ENCODE results near the gene WDFY4. TPM values are rescaled to one million over a fixed set of nuclear protein-coding genes. Genes with fewer than 3 reads are reported as not detected.
A peak's percentile ranks its signal among the peaks of the same experiment; 100 is the strongest.

WDFY4 gene
- total and polyA plus RNA-seq, 7 donors: 0.23 to 1.3 (median 0.69) TPM

GRCh38 chr10:49023071-49023470, 338.4 kb downstream of the WDFY4 start:
- ATAC-seq: no peak
- no peak for TF ChIP-seq CTCF (IDR thresholded peaks at IDR 0.05)
- WGBS, 3 donors: 59 to 68% (median 60%) methylated on average over 2 of the region's 2 CpGs
- Histone ChIP-seq H3K9me3 (no peaks in the 10 kb centered on the region), H3K27me3 (ENCODE audit: insufficient read depth in 3 of 3, low read length in 2 of 3) (no peaks in the 10 kb centered on the region), H3K36me3 (ENCODE audit: insufficient read depth in 1 of 2, low read depth in 1 of 2) (no peaks in the 10 kb centered on the region), H3K4me3 (no peak overlapping the region), H3K27ac (no peak overlapping the region), H3K4me1 (no peaks in the 10 kb centered on the region)
- intact Hi-C loops (cut with DNase I): no loop called here
- no peak for DNase-seq

- DNase-seq (no peak), ATAC-seq (peak in 1 of 4 donors; percentile 24)
- WGBS, 3 donors: 41 to 57% (median 51%) methylated on average over 5 of the region's 5 CpGs
- no peak for TF ChIP-seq CTCF (IDR thresholded peaks at IDR 0.05)
- Histone ChIP-seq H3K4me3 (no peak overlapping the region), H3K4me1 (no peaks in the 10 kb centered on the region), H3K27ac (no peak overlapping the region), H3K36me3 (ENCODE audit: insufficient read depth in 1 of 2, low read depth in 1 of 2) (no peaks in the 10 kb centered on the region), H3K27me3 (ENCODE audit: insufficient read depth in 3 of 3, low read length in 2 of 3) (no peaks in the 10 kb centered on the region), H3K9me3 (no peaks in the 10 kb centered on the region)
- intact Hi-C loops (cut with DNase I): no loop called here
Observed at GRCh38 chr10:49023752-49024151, 339.1 kb downstream of the WDFY4 start.

GRCh38 chr10:49024484-49024883, 339.8 kb downstream of the WDFY4 start:
- no peak for ATAC-seq

DNA sequence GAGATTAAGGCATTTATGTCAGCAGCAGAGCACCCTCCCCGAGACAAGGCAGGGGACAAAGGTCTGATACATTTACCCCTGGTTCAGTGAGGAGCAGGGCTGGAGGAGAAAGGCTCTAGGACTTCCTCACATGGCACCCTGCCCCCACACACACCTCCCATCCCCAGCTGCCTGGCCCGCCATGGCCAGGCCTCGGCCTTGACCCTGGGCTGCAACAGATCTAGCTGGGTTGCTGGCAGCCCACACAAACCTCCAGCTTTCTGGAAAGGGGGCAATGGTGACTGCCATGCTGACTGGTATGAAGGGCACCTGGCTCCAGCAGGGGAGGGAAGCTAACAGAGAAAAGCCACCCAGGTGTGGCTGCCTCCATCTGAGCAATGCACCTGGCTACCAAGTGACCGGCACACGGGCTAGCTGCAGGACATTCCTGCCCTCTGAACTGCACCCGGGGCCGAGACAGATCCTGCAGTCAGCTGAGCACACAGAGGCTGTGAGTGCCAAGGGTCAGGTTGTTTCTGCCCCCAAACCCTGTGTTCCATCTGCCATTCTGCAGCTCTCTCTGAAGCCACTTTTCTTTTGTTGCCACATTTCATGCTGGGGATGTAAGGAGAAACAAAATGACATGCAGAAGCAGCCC, 340.8 kb downstream of the WDFY4 start:
- no peak overlapping the region for H3K4me3 ChIP-seq
- no peak overlapping the region for H3K27ac ChIP-seq
- H3K36me3 ChIP-seq (ENCODE audit: insufficient read depth in 1 of 2, low read depth in 1 of 2): no peaks in the 10 kb centered on the region
- DNase-seq (no peak), ATAC-seq (no peak)
- intact Hi-C loops (cut with DNase I): no loop called here
- H3K4me1 ChIP-seq: no peaks in the 10 kb centered on the region
- H3K9me3 ChIP-seq: no peaks in the 10 kb centered on the region
- 86 to 96% (median 88%) methylated on average over 7 of the region's 7 CpGs for WGBS, 3 donors
- TF ChIP-seq CTCF (IDR thresholded peaks at IDR 0.05): no peak
- no peaks in the 10 kb centered on the region for H3K27me3 ChIP-seq (ENCODE audit: insufficient read depth in 3 of 3, low read length in 2 of 3)

More at GRCh38 chr10:49024484-49024883, 339.8 kb downstream of the WDFY4 start:
- no peak for TF ChIP-seq CTCF (IDR thresholded peaks at IDR 0.05)
- Histone ChIP-seq H3K36me3 (ENCODE audit: insufficient read depth in 1 of 2, low read depth in 1 of 2) (no peaks in the 10 kb centered on the region), H3K27ac (no peak overlapping the region), H3K4me3 (no peak overlapping the region), H3K4me1 (no peaks in the 10 kb centered on the region), H3K9me3 (no peaks in the 10 kb centered on the region), H3K27me3 (ENCODE audit: insufficient read depth in 3 of 3, low read length in 2 of 3) (no peaks in the 10 kb centered on the region)
- intact Hi-C loops (cut with DNase I): no loop called here
- WGBS, 3 donors: 57 to 69% (median 63%) methylated on average over 3 of the region's 3 CpGs
- no peak for DNase-seq

DNA sequence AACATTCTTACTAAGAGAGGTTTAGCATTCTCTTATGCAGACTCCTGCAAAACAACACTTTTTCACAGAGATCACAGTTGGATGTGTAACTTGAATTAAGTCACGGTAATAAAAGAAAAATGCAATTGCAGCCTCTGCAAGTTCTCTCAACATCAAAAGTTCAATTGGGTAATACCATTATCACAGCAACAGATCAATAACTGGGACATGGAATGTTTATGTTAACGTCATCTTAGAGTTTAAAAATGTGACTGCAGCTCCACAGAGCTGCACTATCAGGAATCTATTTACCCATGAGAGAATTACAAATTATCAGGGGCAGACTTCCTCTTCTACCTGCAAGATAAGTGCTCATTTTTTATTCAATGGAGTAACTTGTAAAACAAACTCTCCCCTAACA, 344.0 kb downstream of the WDFY4 start:
- Histone ChIP-seq H3K4me3 (no peak overlapping the region), H3K9me3 (no peaks in the 10 kb centered on the region), H3K27me3 (ENCODE audit: insufficient read depth in 3 of 3, low read length in 2 of 3) (no peaks in the 10 kb centered on the region), H3K4me1 (no peaks in the 10 kb centered on the region), H3K27ac (no peak overlapping the region), H3K36me3 (ENCODE audit: insufficient read depth in 1 of 2, low read depth in 1 of 2) (no peaks in the 10 kb centered on the region)
- intact Hi-C loops (cut with DNase I): no loop called here
- 93 to 100% (median 94%) methylated on average over 2 of the region's 2 CpGs for WGBS, 3 donors
- ATAC-seq (no peak), DNase-seq (no peak)
- no peak for TF ChIP-seq CTCF (IDR thresholded peaks at IDR 0.05)
